ENCODE measurements around the gene SUN5. TPM values are rescaled to one million over a fixed set of nuclear protein-coding genes. Genes with fewer than 3 reads are reported as not detected.

SUN5 gene
- total RNA-seq, 1 experiment from 2014 or later = not detected

DNA sequence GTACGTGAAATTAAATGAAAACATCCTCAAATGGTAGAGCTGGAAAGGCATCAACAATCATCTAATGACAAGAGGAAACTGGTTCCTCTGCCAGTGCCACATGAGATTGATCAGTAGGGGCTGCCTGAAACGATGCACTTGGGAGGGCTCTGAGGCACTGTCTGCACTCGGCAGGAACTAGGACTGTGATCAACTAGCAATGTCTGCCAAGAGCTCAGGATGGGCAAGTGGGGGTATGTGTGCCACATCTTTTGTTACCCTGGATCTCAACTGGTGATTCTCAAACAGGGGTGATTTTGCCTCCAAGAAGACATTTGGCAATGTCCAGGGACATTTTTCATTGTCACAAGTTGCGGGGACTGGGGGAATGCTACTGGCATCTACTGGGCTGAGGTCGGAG is 29.1 kb upstream of the SUN5 start:
- Histone ChIP-seq H3K9me2 (ENCODE audit: insufficient read depth) (no peaks in the 10 kb centered on the region), H4K20me1 (ENCODE audit: insufficient read depth) (no peaks in the 10 kb centered on the region), H2AFZ (no peak overlapping the region), H3K4me1 (replicated peaks; ENCODE audit: insufficient read depth) (no peaks in the 10 kb centered on the region), H3K4me3 (no peak overlapping the region), H3K4me2 (no peak overlapping the region), H3K79me2 (ENCODE audit: low read depth) (no peaks in the 10 kb centered on the region), H3F3A (ENCODE audit: insufficient read depth, low read depth) (no peaks in the 10 kb centered on the region), H3K27ac (no peak overlapping the region), H3K27me3 (ENCODE audit: insufficient read depth, low read depth) (peaks cover 99% of the 10 kb centered on the region), H3K9me3 (ENCODE audit: insufficient read depth, low read depth) (no peaks in the 10 kb centered on the region), H3K36me3 (ENCODE audit: low read depth) (no peaks in the 10 kb centered on the region)
- intact Hi-C loops (cut with micrococcal nuclease; ENCODE audit: unreplicated experiment) = no loop called here
- no peak for DNase-seq
- TF ChIP-seq, protein P1, sequence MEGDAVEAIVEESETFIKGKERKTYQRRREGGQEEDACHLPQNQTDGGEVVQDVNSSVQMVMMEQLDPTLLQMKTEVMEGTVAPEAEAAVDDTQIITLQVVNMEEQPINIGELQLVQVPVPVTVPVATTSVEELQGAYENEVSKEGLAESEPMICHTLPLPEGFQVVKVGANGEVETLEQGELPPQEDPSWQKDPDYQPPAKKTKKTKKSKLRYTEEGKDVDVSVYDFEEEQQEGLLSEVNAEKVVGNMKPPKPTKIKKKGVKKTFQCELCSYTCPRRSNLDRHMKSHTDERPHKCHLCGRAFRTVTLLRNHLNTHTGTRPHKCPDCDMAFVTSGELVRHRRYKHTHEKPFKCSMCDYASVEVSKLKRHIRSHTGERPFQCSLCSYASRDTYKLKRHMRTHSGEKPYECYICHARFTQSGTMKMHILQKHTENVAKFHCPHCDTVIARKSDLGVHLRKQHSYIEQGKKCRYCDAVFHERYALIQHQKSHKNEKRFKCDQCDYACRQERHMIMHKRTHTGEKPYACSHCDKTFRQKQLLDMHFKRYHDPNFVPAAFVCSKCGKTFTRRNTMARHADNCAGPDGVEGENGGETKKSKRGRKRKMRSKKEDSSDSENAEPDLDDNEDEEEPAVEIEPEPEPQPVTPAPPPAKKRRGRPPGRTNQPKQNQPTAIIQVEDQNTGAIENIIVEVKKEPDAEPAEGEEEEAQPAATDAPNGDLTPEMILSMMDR (conservative IDR thresholded peaks at IDR 0.05) = no peak
- no TSS peak for BruUV-seq (replicated peaks)
- ChIA-PET CTCF (no interaction called here), POLR2A (ENCODE audit: unreplicated experiment) (no interaction called here)

DNA sequence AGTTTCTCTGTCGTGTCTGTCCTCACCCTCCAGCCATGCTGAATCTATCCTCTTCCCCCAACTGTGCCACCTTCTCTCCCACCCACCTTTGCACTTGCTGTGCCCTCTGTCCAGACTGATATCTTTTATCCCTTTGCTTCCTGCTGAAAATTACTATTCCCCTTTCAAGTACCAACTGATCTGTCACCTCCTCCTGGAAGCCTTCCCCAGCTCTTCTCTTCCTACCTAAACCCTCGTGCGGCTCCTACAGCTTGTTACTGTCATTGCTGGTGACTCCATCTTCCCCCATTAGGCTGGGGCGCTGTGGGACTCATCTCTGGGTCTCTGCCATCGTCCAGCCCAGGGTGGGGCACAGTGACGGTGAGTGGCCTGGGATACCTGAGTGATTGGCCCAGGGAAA is 28.3 kb upstream of the SUN5 start:
- Histone ChIP-seq H3K27me3 (ENCODE audit: insufficient read depth, low read depth) (peaks cover 98% of the 10 kb centered on the region), H3K36me3 (ENCODE audit: low read depth) (no peaks in the 10 kb centered on the region), H3K4me1 (replicated peaks; ENCODE audit: insufficient read depth) (no peaks in the 10 kb centered on the region), H3K27ac (no peak overlapping the region), H3K9me3 (ENCODE audit: insufficient read depth, low read depth) (no peaks in the 10 kb centered on the region), H3K79me2 (ENCODE audit: low read depth) (no peaks in the 10 kb centered on the region), H3K4me2 (no peak overlapping the region), H3F3A (ENCODE audit: insufficient read depth, low read depth) (no peaks in the 10 kb centered on the region), H4K20me1 (ENCODE audit: insufficient read depth) (no peaks in the 10 kb centered on the region), H3K9me2 (ENCODE audit: insufficient read depth) (no peaks in the 10 kb centered on the region), H3K4me3 (no peak overlapping the region), H2AFZ (no peak overlapping the region)
- TF ChIP-seq, protein P1 (conservative IDR thresholded peaks at IDR 0.05) = no peak
- intact Hi-C loops (cut with micrococcal nuclease; ENCODE audit: unreplicated experiment) = no loop called here
- ChIA-PET CTCF (no interaction called here), POLR2A (ENCODE audit: unreplicated experiment) (no interaction called here)
- DNase-seq = no peak
- no TSS peak for BruUV-seq (replicated peaks)

DNA sequence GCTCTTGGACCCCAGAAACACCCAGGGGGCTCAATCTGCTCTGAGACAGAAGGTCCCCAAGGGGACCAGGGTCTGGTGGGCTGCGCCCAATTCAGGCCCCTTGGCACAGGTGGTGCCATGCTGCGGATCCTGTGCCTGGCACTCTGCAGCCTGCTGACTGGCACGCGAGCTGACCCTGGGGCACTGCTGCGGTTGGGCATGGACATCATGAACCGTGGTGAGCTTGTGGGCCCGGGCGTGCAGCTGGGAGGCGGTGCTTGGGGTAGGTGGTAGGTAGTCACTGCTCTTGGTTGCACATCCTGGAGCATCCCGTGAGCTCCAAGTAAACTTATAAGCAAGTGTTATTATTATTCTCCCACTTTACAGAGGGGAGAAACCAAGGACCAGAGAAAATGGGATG is 27.3 kb upstream of the SUN5 start, which contains the start of gene BPIFB6:
TSS of gene BPIFB6 (plus strand) at position 118 of the 400 bp plus-strand sequence. CDS start at position 118, 0 bp downstream.
- H3K4me2 ChIP-seq = no peak within 1 kb of the TSS
- no peaks in the 10 kb centered on the region for H3K4me1 ChIP-seq (replicated peaks; ENCODE audit: insufficient read depth)
- H4K20me1 ChIP-seq (ENCODE audit: insufficient read depth) = no peaks in the 10 kb centered on the region
- H3K9me3 ChIP-seq (ENCODE audit: insufficient read depth, low read depth) = no peaks in the 10 kb centered on the region
- no peaks in the 10 kb centered on the region for H3K79me2 ChIP-seq (ENCODE audit: low read depth)
- intact Hi-C loops (cut with micrococcal nuclease; ENCODE audit: unreplicated experiment) = no loop called here
- ChIA-PET POLR2A (ENCODE audit: unreplicated experiment) (no interaction called here), CTCF (no interaction called here)
- H3K27ac ChIP-seq = no peak within 1 kb of the TSS
- no peak within 1 kb of the TSS for H2AFZ ChIP-seq
- DNase-seq = no peak
- no TSS peak for BruUV-seq (replicated peaks)
- no peaks in the 10 kb centered on the region for H3K36me3 ChIP-seq (ENCODE audit: low read depth)
- no peaks in the 10 kb centered on the region for H3K9me2 ChIP-seq (ENCODE audit: insufficient read depth)
- peaks cover 96% of the 10 kb centered on the region for H3K27me3 ChIP-seq (ENCODE audit: insufficient read depth, low read depth)
- no peak within 1 kb of the TSS for H3K4me3 ChIP-seq
- H3F3A ChIP-seq (ENCODE audit: insufficient read depth, low read depth) = no peaks in the 10 kb centered on the region
- TF ChIP-seq, protein P1 (conservative IDR thresholded peaks at IDR 0.05) = no peak
- no peak for TF ChIP-seq EZH2 (IDR thresholded peaks at IDR 0.05; ENCODE audit: low read depth)

Data from PC-9 (cell line).